ENCODE results near the gene CDKAL1. TPM values are rescaled to one million over a fixed set of nuclear protein-coding genes. Genes with fewer than 3 reads are reported as not detected.

CDKAL1 gene
- total and polyA plus RNA-seq, 10 of the 15 experiments (the other 5 are each of a cell fraction or from before 2014, with no cell fraction given), result 10.7 to 26.9 (median 17.3) TPM

DNA sequence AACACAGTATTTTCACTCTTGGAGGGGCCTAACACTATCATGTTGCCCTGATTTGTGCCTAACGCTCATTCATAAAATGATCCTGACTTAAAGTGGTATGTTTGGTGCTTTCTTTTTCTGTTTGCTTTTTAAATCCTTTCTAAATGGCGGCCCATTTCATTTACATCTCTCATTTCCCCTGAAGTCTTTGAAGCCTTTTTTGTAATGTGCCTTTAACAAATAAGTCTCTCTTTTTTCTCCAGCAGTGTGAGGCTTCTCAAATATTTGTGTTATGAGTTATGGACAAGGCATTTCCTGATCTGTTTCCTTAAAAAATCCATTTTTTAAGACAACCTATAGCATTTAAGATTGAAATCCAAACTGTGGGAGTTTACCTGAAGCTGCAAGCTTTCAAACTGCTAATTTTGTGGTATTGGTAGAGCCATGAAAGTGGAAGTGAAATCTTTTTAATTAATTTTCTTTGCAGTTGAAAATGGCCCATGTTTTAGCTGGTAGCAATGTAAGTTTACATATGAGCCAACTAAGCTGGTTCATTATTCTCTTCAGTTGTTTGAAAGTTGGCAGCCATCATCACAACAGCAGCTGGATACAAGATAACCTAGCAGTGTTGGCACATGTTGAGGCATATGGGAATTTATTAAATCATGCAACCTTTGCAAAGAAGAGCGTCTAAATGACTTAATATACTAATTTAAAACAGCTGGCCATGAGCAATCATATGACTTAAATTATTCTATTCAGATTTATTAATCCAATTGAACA lies 469.7 kb downstream of the CDKAL1 start (continued):
- TF ChIP-seq, protein P1, sequence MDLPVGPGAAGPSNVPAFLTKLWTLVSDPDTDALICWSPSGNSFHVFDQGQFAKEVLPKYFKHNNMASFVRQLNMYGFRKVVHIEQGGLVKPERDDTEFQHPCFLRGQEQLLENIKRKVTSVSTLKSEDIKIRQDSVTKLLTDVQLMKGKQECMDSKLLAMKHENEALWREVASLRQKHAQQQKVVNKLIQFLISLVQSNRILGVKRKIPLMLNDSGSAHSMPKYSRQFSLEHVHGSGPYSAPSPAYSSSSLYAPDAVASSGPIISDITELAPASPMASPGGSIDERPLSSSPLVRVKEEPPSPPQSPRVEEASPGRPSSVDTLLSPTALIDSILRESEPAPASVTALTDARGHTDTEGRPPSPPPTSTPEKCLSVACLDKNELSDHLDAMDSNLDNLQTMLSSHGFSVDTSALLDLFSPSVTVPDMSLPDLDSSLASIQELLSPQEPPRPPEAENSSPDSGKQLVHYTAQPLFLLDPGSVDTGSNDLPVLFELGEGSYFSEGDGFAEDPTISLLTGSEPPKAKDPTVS (IDR thresholded peaks at IDR 0.05; ENCODE audit: low read depth, low read length), result no peak
- TF ChIP-seq, protein P2, sequence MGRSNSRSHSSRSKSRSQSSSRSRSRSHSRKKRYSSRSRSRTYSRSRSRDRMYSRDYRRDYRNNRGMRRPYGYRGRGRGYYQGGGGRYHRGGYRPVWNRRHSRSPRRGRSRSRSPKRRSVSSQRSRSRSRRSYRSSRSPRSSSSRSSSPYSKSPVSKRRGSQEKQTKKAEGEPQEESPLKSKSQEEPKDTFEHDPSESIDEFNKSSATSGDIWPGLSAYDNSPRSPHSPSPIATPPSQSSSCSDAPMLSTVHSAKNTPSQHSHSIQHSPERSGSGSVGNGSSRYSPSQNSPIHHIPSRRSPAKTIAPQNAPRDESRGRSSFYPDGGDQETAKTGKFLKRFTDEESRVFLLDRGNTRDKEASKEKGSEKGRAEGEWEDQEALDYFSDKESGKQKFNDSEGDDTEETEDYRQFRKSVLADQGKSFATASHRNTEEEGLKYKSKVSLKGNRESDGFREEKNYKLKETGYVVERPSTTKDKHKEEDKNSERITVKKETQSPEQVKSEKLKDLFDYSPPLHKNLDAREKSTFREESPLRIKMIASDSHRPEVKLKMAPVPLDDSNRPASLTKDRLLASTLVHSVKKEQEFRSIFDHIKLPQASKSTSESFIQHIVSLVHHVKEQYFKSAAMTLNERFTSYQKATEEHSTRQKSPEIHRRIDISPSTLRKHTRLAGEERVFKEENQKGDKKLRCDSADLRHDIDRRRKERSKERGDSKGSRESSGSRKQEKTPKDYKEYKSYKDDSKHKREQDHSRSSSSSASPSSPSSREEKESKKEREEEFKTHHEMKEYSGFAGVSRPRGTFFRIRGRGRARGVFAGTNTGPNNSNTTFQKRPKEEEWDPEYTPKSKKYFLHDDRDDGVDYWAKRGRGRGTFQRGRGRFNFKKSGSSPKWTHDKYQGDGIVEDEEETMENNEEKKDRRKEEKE (IDR thresholded peaks at IDR 0.05), result no peak
- TF ChIP-seq BACH1 (IDR thresholded peaks at IDR 0.05; ENCODE audit: borderline replicate concordance) (peak; percentile 60; the same call in 1 of the 2 replicates), IKZF1 (conservative IDR thresholded peaks at IDR 0.05) (peak; percentile 76; the same call in 1 of the 2 replicates), ZBED1 (IDR thresholded peaks at IDR 0.05; ENCODE audit: borderline replicate concordance) (no peak), PAX8 (IDR thresholded peaks at IDR 0.05) (no peak), MTA2 (IDR thresholded peaks at IDR 0.05; ENCODE audit: low read depth) (peak; percentile 99), NFYA (IDR thresholded peaks at IDR 0.05; ENCODE audit: borderline replicate concordance, low read depth, low read length) (no peak), MEF2B (IDR thresholded peaks at IDR 0.05; ENCODE audit: partially characterized antibody, poor library complexity, severe bottlenecking) (peak; percentile 56), RCOR1 (conservative IDR thresholded peaks at IDR 0.05; ENCODE audit: low read depth, low read length) (no peak), IKZF2 (IDR thresholded peaks at IDR 0.05) (peak in 1 of 2 experiments; percentile 81), EED (IDR thresholded peaks at IDR 0.05; ENCODE audit: low read depth) (no peak), CBX5 (IDR thresholded peaks at IDR 0.05; ENCODE audit: low read depth) (peak; percentile 85; the same call in 1 of the 2 replicates), KDM1A (IDR thresholded peaks at IDR 0.05; ENCODE audit: borderline replicate concordance) (no peak), CEBPB (IDR thresholded peaks at IDR 0.05; ENCODE audit: borderline replicate concordance in 1 of 2, low read depth in 2 of 2, low read length in 2 of 2) (no peak), RAD21 (IDR thresholded peaks at IDR 0.05; ENCODE audit: insufficient read depth, low read depth, low read length) (no peak), YY1 (IDR thresholded peaks at IDR 0.05; ENCODE audit: low read depth, low read length) (peak; percentile 38; the same call in 1 of the 2 replicates), BHLHE40 (IDR thresholded peaks at IDR 0.05; ENCODE audit: borderline replicate concordance in 1 of 2, low read depth in 2 of 2, low read length in 1 of 2) (no peak; a peak in 1 of 4 replicates), GATAD2B (conservative IDR thresholded peaks at IDR 0.05; ENCODE audit: low read depth) (0 out of 2 replicates have a peak, but pooled peaks have one; percentile 22), SP1 (IDR thresholded peaks at IDR 0.05; ENCODE audit: low read depth, low read length) (no peak), ZNF24 (IDR thresholded peaks at IDR 0.05) (peak; percentile 75), BMI1 (IDR thresholded peaks at IDR 0.05; ENCODE audit: borderline replicate concordance) (peak; percentile 73; the same call in 1 of the 2 replicates)
- TF ChIP-seq, protein P3, sequence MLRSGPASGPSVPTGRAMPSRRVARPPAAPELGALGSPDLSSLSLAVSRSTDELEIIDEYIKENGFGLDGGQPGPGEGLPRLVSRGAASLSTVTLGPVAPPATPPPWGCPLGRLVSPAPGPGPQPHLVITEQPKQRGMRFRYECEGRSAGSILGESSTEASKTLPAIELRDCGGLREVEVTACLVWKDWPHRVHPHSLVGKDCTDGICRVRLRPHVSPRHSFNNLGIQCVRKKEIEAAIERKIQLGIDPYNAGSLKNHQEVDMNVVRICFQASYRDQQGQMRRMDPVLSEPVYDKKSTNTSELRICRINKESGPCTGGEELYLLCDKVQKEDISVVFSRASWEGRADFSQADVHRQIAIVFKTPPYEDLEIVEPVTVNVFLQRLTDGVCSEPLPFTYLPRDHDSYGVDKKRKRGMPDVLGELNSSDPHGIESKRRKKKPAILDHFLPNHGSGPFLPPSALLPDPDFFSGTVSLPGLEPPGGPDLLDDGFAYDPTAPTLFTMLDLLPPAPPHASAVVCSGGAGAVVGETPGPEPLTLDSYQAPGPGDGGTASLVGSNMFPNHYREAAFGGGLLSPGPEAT (IDR thresholded peaks at IDR 0.05; ENCODE audit: low read depth), result peak; percentile 90
